ENCODE results near the gene PSMB10. TPM values are rescaled to one million over a fixed set of nuclear protein-coding genes. Genes with fewer than 3 reads are reported as not detected.

The PSMB10 gene
- total RNA-seq, 2 experiments from 2014 or later = 220 to 246 TPM

GRCh38 chr16:67907397-67908180 lies 29.1 kb downstream of the PSMB10 start:
- Mint-ChIP-seq H3K9me3 (no peaks in the 10 kb centered on the region), H3K27me3 (no peaks in the 10 kb centered on the region), H3K4me1 (peaks cover 13% of the 10 kb centered on the region), H3K4me3 (no peak overlapping the region), H3K36me3 (peaks cover 3% of the 10 kb centered on the region), H3K27ac (peak overlapping the region; percentile 64)
- ATAC-seq (ENCODE audit: low read depth) = no peak
- POLR2A ChIA-PET = no interaction called here
- no peak for DNase-seq

GRCh38 chr16:67902831-67903230 lies 33.8 kb downstream of the PSMB10 start:
- no peaks in the 10 kb centered on the region for H3K9me3 Mint-ChIP-seq
- POLR2A ChIA-PET = no interaction called here
- no peak for DNase-seq
- peaks cover 3% of the 10 kb centered on the region for H3K36me3 Mint-ChIP-seq
- no peak for ATAC-seq (ENCODE audit: low read depth)
- no peak overlapping the region for H3K4me3 Mint-ChIP-seq
- H3K4me1 Mint-ChIP-seq = no peaks in the 10 kb centered on the region
- no peak overlapping the region for H3K27ac Mint-ChIP-seq
- H3K27me3 Mint-ChIP-seq = no peaks in the 10 kb centered on the region

- Mint-ChIP-seq H3K4me1 (peaks cover 2% of the 10 kb centered on the region), H3K36me3 (peaks cover 5% of the 10 kb centered on the region), H3K9me3 (no peaks in the 10 kb centered on the region), H3K27me3 (no peaks in the 10 kb centered on the region), H3K27ac (no peak overlapping the region), H3K4me3 (no peak overlapping the region)
- POLR2A ChIA-PET = no interaction called here
- ATAC-seq (ENCODE audit: low read depth) (no peak), DNase-seq (no peak)
Observed at GRCh38 chr16:67901734-67902133, 34.9 kb downstream of the PSMB10 start.

- Mint-ChIP-seq H3K4me1 (peaks cover 18% of the 10 kb centered on the region), H3K27ac (no peak overlapping the region), H3K4me3 (no peak overlapping the region), H3K27me3 (no peaks in the 10 kb centered on the region), H3K9me3 (no peaks in the 10 kb centered on the region), H3K36me3 (peaks cover 2% of the 10 kb centered on the region)
- ATAC-seq (ENCODE audit: low read depth) (no peak), DNase-seq (no peak)
- POLR2A ChIA-PET = interaction anchor here (0.7 kb wide), 1 partner anchor 17 kb away, joined by 3 read pairs; no protein-coding TSS in a partner anchor
Observed at GRCh38 chr16:67897231-67897630, 39.4 kb downstream of the PSMB10 start.

- DNase-seq = no peak
- H3K36me3 Mint-ChIP-seq = peaks cover 2% of the 10 kb centered on the region
Observed at GRCh38 chr16:67893743-67894399, 42.8 kb downstream of the PSMB10 start.

GRCh38 chr16:67892899-67893742 lies 43.5 kb downstream of the PSMB10 start, which contains the start of gene PSKH1:
PSKH1 (plus strand) TSS chr16:67893254; CDS start chr16:67908750, 15,496 bp downstream.
- peak within 1 kb of the TSS; percentile 96 for H3K27ac Mint-ChIP-seq
- ATAC-seq (ENCODE audit: low read depth) = peak; percentile 97
- POLR2A ChIA-PET = interaction anchor here (0.5 to 2.8 kb wide), 9 partner anchors 16 to 401 kb away, joined by 3 to 13 read pairs (median 4); partner anchors contain the start of gene PSMB10
- H3K4me1 Mint-ChIP-seq = peaks cover 18% of the 10 kb centered on the region
- H3K36me3 Mint-ChIP-seq = peaks cover 2% of the 10 kb centered on the region
- peak; percentile 89 for DNase-seq
- no peaks in the 10 kb centered on the region for H3K9me3 Mint-ChIP-seq
- H3K27me3 Mint-ChIP-seq = no peaks in the 10 kb centered on the region
- H3K4me3 Mint-ChIP-seq = peak within 1 kb of the TSS; percentile 86

More at GRCh38 chr16:67893743-67894399, 42.8 kb downstream of the PSMB10 start:
- H3K4me1 Mint-ChIP-seq = peaks cover 18% of the 10 kb centered on the region
- no peaks in the 10 kb centered on the region for H3K27me3 Mint-ChIP-seq
- no peaks in the 10 kb centered on the region for H3K9me3 Mint-ChIP-seq
- POLR2A ChIA-PET = interaction anchor here (1.1 to 2.8 kb wide), 3 partner anchors 40 to 60 kb away, joined by 3 to 13 read pairs (median 3); partner anchors contain the start of gene PSMB10
- H3K27ac Mint-ChIP-seq = peak overlapping the region; percentile 96
- peak overlapping the region; percentile 86 for H3K4me3 Mint-ChIP-seq
- no peak for ATAC-seq (ENCODE audit: low read depth)

GRCh38 chr16:67892375-67892774 lies 44.3 kb downstream of the PSMB10 start:
- peak overlapping the region; percentile 86 for H3K4me3 Mint-ChIP-seq
- peaks cover 2% of the 10 kb centered on the region for H3K36me3 Mint-ChIP-seq
- no peak for DNase-seq
- H3K4me1 Mint-ChIP-seq = peaks cover 18% of the 10 kb centered on the region
- no peaks in the 10 kb centered on the region for H3K9me3 Mint-ChIP-seq
- POLR2A ChIA-PET = interaction anchor here (0.5 to 2.8 kb wide), 8 partner anchors 15 to 400 kb away, joined by 3 to 13 read pairs (median 5); partner anchors contain the start of gene PSMB10
- peak overlapping the region; percentile 82 for H3K27ac Mint-ChIP-seq
- H3K27me3 Mint-ChIP-seq = no peaks in the 10 kb centered on the region
- ATAC-seq (ENCODE audit: low read depth) = no peak

GRCh38 chr16:67888331-67888730 lies 48.3 kb downstream of the PSMB10 start:
- no peak for ATAC-seq (ENCODE audit: low read depth)
- no peaks in the 10 kb centered on the region for H3K27me3 Mint-ChIP-seq
- DNase-seq = no peak
- no peak overlapping the region for H3K4me3 Mint-ChIP-seq
- no peaks in the 10 kb centered on the region for H3K9me3 Mint-ChIP-seq
- POLR2A ChIA-PET = interaction anchor here (2.7 kb wide), 1 partner anchor 47 kb away, joined by 9 read pairs; no protein-coding TSS in a partner anchor
- no peak overlapping the region for H3K27ac Mint-ChIP-seq
- H3K4me1 Mint-ChIP-seq = peaks cover 8% of the 10 kb centered on the region
- H3K36me3 Mint-ChIP-seq = peaks cover 6% of the 10 kb centered on the region

- Mint-ChIP-seq H3K27ac (no peak overlapping the region), H3K27me3 (no peaks in the 10 kb centered on the region), H3K9me3 (no peaks in the 10 kb centered on the region), H3K4me3 (no peak overlapping the region), H3K36me3 (peaks cover 11% of the 10 kb centered on the region), H3K4me1 (peaks cover 3% of the 10 kb centered on the region)
- DNase-seq = no peak
- no peak for ATAC-seq (ENCODE audit: low read depth)
- POLR2A ChIA-PET = interaction anchor here (0.7 to 1.1 kb wide), 3 partner anchors 13 to 50 kb away, joined by 3 to 5 read pairs (median 3); partner anchors contain the start of genes CTRL and PSMB10
Observed at GRCh38 chr16:67886387-67886786, 50.3 kb downstream of the PSMB10 start.

- H3K9me3 Mint-ChIP-seq = no peaks in the 10 kb centered on the region
- ATAC-seq (ENCODE audit: low read depth) (no peak), DNase-seq (no peak)
- peaks cover 3% of the 10 kb centered on the region for H3K4me1 Mint-ChIP-seq
- H3K4me3 Mint-ChIP-seq = no peak overlapping the region
- POLR2A ChIA-PET = interaction anchor here (0.7 to 1.0 kb wide), 2 partner anchors 12 to 45 kb away, joined by 3 read pairs; partner anchors contain the start of gene CTRL
- no peak overlapping the region for H3K27ac Mint-ChIP-seq
- no peaks in the 10 kb centered on the region for H3K27me3 Mint-ChIP-seq
- peaks cover 11% of the 10 kb centered on the region for H3K36me3 Mint-ChIP-seq
Observed at GRCh38 chr16:67885976-67886375, 50.7 kb downstream of the PSMB10 start.

- no peak overlapping the region for H3K27ac Mint-ChIP-seq
- H3K4me3 Mint-ChIP-seq = no peak overlapping the region
- ATAC-seq (ENCODE audit: low read depth) (no peak), DNase-seq (no peak)
- H3K4me1 Mint-ChIP-seq = peaks cover 3% of the 10 kb centered on the region
- H3K27me3 Mint-ChIP-seq = no peaks in the 10 kb centered on the region
- H3K9me3 Mint-ChIP-seq = no peaks in the 10 kb centered on the region
- POLR2A ChIA-PET = interaction anchor here (1.0 kb wide), 1 partner anchor 46 kb away, joined by 3 read pairs; the partner anchor contains the start of gene CTRL
- H3K36me3 Mint-ChIP-seq = peaks cover 11% of the 10 kb centered on the region
Observed at GRCh38 chr16:67885545-67885944, 51.1 kb downstream of the PSMB10 start.

- peaks cover 11% of the 10 kb centered on the region for H3K36me3 Mint-ChIP-seq
- no peaks in the 10 kb centered on the region for H3K27me3 Mint-ChIP-seq
- H3K9me3 Mint-ChIP-seq = no peaks in the 10 kb centered on the region
- H3K4me1 Mint-ChIP-seq = peaks cover 3% of the 10 kb centered on the region
- no peak within 1 kb of the TSS for H3K27ac Mint-ChIP-seq
- no peak for DNase-seq
- no peak within 1 kb of the TSS for H3K4me3 Mint-ChIP-seq
- ATAC-seq (ENCODE audit: low read depth) = no peak
- POLR2A ChIA-PET = no interaction called here
Observed at GRCh38 chr16:67884684-67885083, 52.0 kb downstream of the PSMB10 start, which contains the start of gene NRN1L. NRN1L (plus strand) TSS chr16:67884885; CDS start chr16:67884904, 19 bp downstream.

Data from activated naive CD8-positive, alpha-beta T cell treated with anti-CD3 and anti-CD28 coated beads, Interleukin-2, amount 10 ng/mL, durations not matched to agents 7 days and 5 days (primary cell).